ENCODE results near the gene MKKS.

DNA sequence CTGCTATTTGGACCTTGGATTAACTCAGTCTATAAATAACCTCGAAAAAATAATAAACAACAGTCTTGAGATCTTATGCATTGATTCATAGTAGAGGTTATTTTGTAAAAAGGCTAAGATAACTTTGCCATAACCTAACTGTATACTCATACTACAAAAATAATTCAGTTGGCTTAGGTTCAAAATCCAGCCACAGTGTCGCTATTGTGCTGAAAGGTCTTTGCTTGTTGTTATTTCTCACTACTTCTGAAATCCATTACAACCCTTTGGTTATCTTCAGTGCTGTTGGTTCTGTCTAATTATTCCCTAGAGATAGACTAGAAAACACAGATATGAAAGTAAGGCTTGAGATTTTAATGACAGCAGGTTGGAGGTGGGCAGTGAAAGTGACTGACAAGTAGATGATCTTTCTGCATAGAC lies 74.4 kb downstream of the MKKS start:
- TF ChIP-seq POLR2A (IDR thresholded peaks at IDR 0.05) = no peak
- TF ChIP-seq, protein P1, sequence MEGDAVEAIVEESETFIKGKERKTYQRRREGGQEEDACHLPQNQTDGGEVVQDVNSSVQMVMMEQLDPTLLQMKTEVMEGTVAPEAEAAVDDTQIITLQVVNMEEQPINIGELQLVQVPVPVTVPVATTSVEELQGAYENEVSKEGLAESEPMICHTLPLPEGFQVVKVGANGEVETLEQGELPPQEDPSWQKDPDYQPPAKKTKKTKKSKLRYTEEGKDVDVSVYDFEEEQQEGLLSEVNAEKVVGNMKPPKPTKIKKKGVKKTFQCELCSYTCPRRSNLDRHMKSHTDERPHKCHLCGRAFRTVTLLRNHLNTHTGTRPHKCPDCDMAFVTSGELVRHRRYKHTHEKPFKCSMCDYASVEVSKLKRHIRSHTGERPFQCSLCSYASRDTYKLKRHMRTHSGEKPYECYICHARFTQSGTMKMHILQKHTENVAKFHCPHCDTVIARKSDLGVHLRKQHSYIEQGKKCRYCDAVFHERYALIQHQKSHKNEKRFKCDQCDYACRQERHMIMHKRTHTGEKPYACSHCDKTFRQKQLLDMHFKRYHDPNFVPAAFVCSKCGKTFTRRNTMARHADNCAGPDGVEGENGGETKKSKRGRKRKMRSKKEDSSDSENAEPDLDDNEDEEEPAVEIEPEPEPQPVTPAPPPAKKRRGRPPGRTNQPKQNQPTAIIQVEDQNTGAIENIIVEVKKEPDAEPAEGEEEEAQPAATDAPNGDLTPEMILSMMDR (IDR thresholded peaks at IDR 0.05) = no peak
